Measurements from ENCODE around the gene RACGAP1. TPM values are rescaled to one million over a fixed set of nuclear protein-coding genes. Genes with fewer than 3 reads are reported as not detected.

Gene RACGAP1
- total RNA-seq, 1 experiment from 2014 or later: 112 TPM

DNA sequence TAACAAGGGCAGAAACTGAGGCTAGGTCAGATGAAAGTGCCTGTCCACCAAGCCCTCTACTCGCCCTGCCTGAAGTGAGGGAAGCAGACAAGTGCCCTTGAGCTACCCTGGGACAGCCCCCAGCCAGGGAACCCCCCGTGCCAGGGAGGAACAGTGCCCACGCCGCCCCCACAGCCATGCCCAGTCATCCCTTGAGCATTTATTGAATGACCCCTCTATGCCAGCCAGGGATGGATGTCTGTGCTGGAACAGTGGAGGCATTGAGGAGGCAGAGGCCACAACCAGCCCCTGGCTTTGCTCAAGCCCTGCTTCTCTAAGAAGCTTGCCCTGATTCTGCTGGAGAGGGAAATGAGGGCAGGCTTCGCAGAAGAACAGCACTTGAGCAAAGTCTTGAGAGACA, 56.3 kb downstream of the RACGAP1 start:
- Histone ChIP-seq H3K9me3 (ENCODE audit: insufficient read depth, low read depth) (no peaks in the 10 kb centered on the region), H3K27me3 (ENCODE audit: insufficient read depth, low read depth) (peaks cover 23% of the 10 kb centered on the region), H2AFZ (no peak overlapping the region), H3F3A (ENCODE audit: insufficient read depth, low read depth) (no peaks in the 10 kb centered on the region), H4K20me1 (ENCODE audit: insufficient read depth) (no peaks in the 10 kb centered on the region), H3K9me2 (ENCODE audit: insufficient read depth) (no peaks in the 10 kb centered on the region), H3K4me1 (replicated peaks; ENCODE audit: insufficient read depth) (peaks cover 15% of the 10 kb centered on the region), H3K79me2 (ENCODE audit: low read depth) (no peaks in the 10 kb centered on the region), H3K27ac (no peak overlapping the region), H3K4me2 (no peak overlapping the region), H3K4me3 (no peak overlapping the region), H3K36me3 (ENCODE audit: low read depth) (no peaks in the 10 kb centered on the region)
- no peak for DNase-seq
- BruUV-seq (replicated peaks): no TSS peak
- intact Hi-C loops (cut with micrococcal nuclease; ENCODE audit: unreplicated experiment): loop anchor here (5.0 to 10.0 kb wide), 2 partner anchors 192 to 196 kb away; partner anchors contain the start of gene CERS5
- POLR2A ChIA-PET (ENCODE audit: unreplicated experiment): interaction anchor here (0.6 kb wide), 1 partner anchor 116 kb away, joined by 11 read pairs; no protein-coding TSS in a partner anchor
- CTCF ChIA-PET: no interaction called here
- TF ChIP-seq EZH2 (IDR thresholded peaks at IDR 0.05; ENCODE audit: low read depth): no peak
- TF ChIP-seq, protein P1, sequence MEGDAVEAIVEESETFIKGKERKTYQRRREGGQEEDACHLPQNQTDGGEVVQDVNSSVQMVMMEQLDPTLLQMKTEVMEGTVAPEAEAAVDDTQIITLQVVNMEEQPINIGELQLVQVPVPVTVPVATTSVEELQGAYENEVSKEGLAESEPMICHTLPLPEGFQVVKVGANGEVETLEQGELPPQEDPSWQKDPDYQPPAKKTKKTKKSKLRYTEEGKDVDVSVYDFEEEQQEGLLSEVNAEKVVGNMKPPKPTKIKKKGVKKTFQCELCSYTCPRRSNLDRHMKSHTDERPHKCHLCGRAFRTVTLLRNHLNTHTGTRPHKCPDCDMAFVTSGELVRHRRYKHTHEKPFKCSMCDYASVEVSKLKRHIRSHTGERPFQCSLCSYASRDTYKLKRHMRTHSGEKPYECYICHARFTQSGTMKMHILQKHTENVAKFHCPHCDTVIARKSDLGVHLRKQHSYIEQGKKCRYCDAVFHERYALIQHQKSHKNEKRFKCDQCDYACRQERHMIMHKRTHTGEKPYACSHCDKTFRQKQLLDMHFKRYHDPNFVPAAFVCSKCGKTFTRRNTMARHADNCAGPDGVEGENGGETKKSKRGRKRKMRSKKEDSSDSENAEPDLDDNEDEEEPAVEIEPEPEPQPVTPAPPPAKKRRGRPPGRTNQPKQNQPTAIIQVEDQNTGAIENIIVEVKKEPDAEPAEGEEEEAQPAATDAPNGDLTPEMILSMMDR (conservative IDR thresholded peaks at IDR 0.05): no peak

DNA sequence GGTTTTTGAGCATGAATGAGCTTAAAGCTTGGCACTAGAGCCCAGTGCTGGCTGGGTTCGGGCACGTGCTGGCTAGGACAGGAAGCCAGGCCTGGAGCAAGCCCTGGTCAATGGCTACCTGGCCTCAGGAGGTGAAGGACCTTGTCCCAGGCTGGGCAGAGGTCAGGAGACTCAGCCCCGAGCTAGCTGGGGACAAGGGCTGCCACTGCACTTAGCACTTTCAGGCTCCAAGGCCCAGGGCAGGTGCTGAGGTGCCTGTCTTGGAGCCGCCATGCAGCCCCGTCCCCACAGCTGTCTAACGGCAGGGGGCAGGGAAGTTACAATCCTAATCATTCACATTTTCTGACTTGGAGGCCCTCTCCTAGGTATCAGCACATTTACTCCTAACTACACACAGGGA, 56.8 kb downstream of the RACGAP1 start:
- Histone ChIP-seq H3K9me2 (ENCODE audit: insufficient read depth) (no peaks in the 10 kb centered on the region), H3K4me2 (no peak overlapping the region), H2AFZ (no peak overlapping the region), H3K79me2 (ENCODE audit: low read depth) (no peaks in the 10 kb centered on the region), H3K36me3 (ENCODE audit: low read depth) (no peaks in the 10 kb centered on the region), H3K27ac (no peak overlapping the region), H3K27me3 (ENCODE audit: insufficient read depth, low read depth) (peaks cover 23% of the 10 kb centered on the region), H3K9me3 (ENCODE audit: insufficient read depth, low read depth) (no peaks in the 10 kb centered on the region), H4K20me1 (ENCODE audit: insufficient read depth) (no peaks in the 10 kb centered on the region), H3F3A (ENCODE audit: insufficient read depth, low read depth) (no peaks in the 10 kb centered on the region), H3K4me3 (no peak overlapping the region), H3K4me1 (replicated peaks; ENCODE audit: insufficient read depth) (peaks cover 21% of the 10 kb centered on the region)
- CTCF ChIA-PET: interaction anchor here (0.6 to 0.7 kb wide), 7 partner anchors 9 to 1899 kb away, joined by 3 to 17 read pairs (median 7); no protein-coding TSS in a partner anchor
- TF ChIP-seq, protein P1 (conservative IDR thresholded peaks at IDR 0.05): no peak
- TF ChIP-seq EZH2 (IDR thresholded peaks at IDR 0.05; ENCODE audit: low read depth): no peak
- DNase-seq: no peak
- BruUV-seq (replicated peaks): no TSS peak
- intact Hi-C loops (cut with micrococcal nuclease; ENCODE audit: unreplicated experiment): loop anchor here (5.0 to 10.0 kb wide), 2 partner anchors 191 to 196 kb away; partner anchors contain the start of gene CERS5
- POLR2A ChIA-PET (ENCODE audit: unreplicated experiment): no interaction called here

DNA sequence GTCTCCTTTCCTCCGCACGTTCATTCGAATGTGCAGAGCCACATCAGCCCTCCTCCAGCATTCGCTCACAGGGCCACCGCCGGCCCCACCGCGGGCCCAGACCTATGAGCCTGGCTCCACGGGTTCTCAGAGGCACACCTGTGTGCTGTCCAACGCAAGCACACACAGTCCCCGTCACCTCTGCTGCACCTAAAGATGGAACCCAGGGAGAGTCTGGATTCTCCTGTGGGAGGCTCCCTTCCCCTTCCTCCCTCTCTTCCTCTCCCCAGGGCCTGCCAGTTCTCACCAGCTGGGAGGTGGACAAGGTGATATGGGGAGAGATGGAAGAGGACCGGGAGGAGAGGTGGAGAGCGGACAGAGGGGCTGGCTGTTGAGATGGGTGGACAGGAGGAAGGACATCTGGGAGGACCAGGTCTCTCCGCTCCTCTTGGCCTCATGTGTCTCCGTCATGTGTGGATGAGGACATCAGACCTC, 57.5 kb downstream of the RACGAP1 start:
- peak overlapping the region; percentile 85 for H3K4me2 ChIP-seq
- peaks cover 27% of the 10 kb centered on the region for H3K4me1 ChIP-seq (replicated peaks; ENCODE audit: insufficient read depth)
- no peak overlapping the region for H3K27ac ChIP-seq
- BruUV-seq (replicated peaks): no TSS peak
- peak overlapping the region; percentile 50; the same call in 1 of the 2 replicates for H3K4me3 ChIP-seq
- H3K36me3 ChIP-seq (ENCODE audit: low read depth): no peaks in the 10 kb centered on the region
- H3F3A ChIP-seq (ENCODE audit: insufficient read depth, low read depth): peaks cover 3% of the 10 kb centered on the region; the same call in 1 of the 2 replicates
- intact Hi-C loops (cut with micrococcal nuclease; ENCODE audit: unreplicated experiment): loop anchor here (1.0 to 10.0 kb wide), 5 partner anchors 23 to 197 kb away; partner anchors contain the start of gene CERS5
- ChIA-PET CTCF (interaction anchor here (0.6 to 2.3 kb wide), 8 partner anchors 22 to 1566 kb away, joined by 3 to 20 read pairs (median 6); no protein-coding TSS in a partner anchor), POLR2A (ENCODE audit: unreplicated experiment) (no interaction called here)
- TF ChIP-seq, protein P1 (conservative IDR thresholded peaks at IDR 0.05): no peak
- no peak for TF ChIP-seq EZH2 (IDR thresholded peaks at IDR 0.05; ENCODE audit: low read depth)
- H3K79me2 ChIP-seq (ENCODE audit: low read depth): no peaks in the 10 kb centered on the region
- no peak for DNase-seq
- H2AFZ ChIP-seq: no peak overlapping the region
- H4K20me1 ChIP-seq (ENCODE audit: insufficient read depth): no peaks in the 10 kb centered on the region
- peaks cover 23% of the 10 kb centered on the region for H3K27me3 ChIP-seq (ENCODE audit: insufficient read depth, low read depth)
- H3K9me3 ChIP-seq (ENCODE audit: insufficient read depth, low read depth): no peaks in the 10 kb centered on the region
- H3K9me2 ChIP-seq (ENCODE audit: insufficient read depth): no peaks in the 10 kb centered on the region

All from PC-9 (cell line).